ENCODE measurements around the gene TTLL3. TPM values are rescaled to one million over a fixed set of nuclear protein-coding genes. Genes with fewer than 3 reads are reported as not detected.
A peak's percentile ranks its signal among the peaks of the same experiment; 100 is the strongest.
"Not testable (repeated sequence)": the region's sequence is repeated elsewhere in the genome, so short reads cannot be mapped to it uniquely, and the experiment has no call there.

The TTLL3 gene
- total RNA-seq, 1 donor from 2014 or later = 9.7 TPM

DNA sequence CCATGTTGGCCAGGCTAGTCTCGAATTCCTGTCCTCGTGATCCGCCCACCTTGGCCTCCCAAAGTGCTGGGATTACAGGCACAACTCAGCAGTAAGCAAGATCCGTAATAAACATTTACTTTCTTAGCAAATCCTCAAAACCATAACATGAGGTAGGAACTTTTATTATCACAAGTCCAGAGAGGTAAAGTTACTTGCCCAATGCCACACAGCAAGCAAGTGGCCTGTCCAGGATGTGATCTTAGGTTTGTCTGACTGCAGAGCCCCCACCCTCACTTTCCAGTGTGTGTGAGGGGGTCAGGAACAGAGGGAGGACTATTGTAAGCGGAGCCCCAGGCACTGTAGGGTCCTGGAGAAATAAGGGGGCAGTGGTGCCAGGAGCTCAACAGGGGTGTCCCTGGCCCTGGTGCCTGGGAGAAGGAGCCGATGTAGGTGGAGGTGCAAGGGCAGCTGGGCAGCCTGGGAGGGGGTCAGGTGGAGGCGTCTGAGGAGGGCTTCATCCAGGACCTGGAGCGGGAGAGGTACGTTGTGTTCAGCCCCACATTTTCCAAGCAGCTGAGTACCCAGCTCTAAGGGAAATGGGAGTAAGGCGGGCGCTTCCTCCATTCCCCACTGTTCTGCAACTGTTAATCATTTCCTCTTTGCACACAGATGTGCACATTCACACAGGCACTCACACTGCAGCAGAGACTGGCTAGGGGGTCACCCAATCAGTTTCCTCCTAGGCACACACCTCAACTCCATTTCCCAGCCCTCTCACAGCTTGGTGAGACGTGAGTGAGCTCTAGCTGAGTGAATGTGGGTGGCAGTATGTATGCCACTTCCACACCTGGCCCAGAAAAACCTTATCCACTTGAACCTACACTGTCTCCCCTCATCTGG, 27.9 kb downstream of the TTLL3 start:
- TF ChIP-seq, protein P1, sequence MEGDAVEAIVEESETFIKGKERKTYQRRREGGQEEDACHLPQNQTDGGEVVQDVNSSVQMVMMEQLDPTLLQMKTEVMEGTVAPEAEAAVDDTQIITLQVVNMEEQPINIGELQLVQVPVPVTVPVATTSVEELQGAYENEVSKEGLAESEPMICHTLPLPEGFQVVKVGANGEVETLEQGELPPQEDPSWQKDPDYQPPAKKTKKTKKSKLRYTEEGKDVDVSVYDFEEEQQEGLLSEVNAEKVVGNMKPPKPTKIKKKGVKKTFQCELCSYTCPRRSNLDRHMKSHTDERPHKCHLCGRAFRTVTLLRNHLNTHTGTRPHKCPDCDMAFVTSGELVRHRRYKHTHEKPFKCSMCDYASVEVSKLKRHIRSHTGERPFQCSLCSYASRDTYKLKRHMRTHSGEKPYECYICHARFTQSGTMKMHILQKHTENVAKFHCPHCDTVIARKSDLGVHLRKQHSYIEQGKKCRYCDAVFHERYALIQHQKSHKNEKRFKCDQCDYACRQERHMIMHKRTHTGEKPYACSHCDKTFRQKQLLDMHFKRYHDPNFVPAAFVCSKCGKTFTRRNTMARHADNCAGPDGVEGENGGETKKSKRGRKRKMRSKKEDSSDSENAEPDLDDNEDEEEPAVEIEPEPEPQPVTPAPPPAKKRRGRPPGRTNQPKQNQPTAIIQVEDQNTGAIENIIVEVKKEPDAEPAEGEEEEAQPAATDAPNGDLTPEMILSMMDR (conservative IDR thresholded peaks at IDR 0.05; ENCODE audit: low read depth, low read length) = no peak
- DNase-seq (ENCODE audit: low read depth) = no peak

DNA sequence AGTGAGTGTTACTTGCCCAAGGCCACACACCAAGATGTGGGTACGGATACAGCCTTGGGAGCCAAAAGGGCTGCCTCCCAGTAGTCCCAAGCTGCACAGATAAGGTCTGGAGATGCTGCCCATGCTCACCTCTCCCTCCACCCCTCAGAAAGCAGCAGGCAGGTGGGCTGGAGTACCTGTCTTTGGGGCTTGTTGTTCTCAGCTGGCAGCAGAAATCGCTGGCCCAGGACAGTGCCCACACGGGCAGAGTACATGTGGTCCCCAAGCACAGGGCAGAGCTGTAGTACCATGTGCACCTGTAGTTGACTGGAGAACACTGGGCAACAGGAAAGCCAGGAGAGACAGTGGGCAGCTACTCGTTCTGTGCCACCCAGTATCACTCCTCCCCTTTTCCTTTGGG, 28.8 kb downstream of the TTLL3 start:
- TF ChIP-seq, protein P1 (conservative IDR thresholded peaks at IDR 0.05; ENCODE audit: low read depth, low read length) = no peak
- no peak overlapping the region for H3K4me3 ChIP-seq (ENCODE audit: low read depth, low read length)
- no peak for DNase-seq (ENCODE audit: low read depth)

More for the DNA sequence above, 27.9 kb downstream of the TTLL3 start:
- H3K4me3 ChIP-seq (ENCODE audit: low read depth, low read length) = no peak overlapping the region

DNA sequence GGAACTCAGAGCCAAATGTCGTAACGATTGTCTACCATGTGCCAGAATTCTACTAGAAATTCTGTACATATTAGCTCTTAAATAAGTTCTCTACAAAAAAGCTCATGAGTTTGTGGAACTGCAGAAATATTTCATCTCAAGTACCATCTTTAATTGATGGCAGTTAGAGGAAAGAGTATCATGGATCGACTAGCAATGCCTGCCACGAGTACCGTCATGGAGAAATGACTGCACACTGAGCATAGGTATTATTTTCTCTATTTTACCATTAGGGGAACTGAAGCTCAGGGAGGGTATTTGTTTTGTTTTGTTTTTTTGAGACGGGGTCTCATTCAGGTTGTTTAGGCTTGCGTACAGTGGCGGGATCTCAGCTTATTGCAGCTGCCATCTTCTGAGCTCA, 31.0 kb downstream of the TTLL3 start:
- TF ChIP-seq, protein P1 (conservative IDR thresholded peaks at IDR 0.05; ENCODE audit: low read depth, low read length) = no peak
- no peak for DNase-seq (ENCODE audit: low read depth)
- H3K4me3 ChIP-seq (ENCODE audit: low read depth, low read length) = no peak overlapping the region

DNA sequence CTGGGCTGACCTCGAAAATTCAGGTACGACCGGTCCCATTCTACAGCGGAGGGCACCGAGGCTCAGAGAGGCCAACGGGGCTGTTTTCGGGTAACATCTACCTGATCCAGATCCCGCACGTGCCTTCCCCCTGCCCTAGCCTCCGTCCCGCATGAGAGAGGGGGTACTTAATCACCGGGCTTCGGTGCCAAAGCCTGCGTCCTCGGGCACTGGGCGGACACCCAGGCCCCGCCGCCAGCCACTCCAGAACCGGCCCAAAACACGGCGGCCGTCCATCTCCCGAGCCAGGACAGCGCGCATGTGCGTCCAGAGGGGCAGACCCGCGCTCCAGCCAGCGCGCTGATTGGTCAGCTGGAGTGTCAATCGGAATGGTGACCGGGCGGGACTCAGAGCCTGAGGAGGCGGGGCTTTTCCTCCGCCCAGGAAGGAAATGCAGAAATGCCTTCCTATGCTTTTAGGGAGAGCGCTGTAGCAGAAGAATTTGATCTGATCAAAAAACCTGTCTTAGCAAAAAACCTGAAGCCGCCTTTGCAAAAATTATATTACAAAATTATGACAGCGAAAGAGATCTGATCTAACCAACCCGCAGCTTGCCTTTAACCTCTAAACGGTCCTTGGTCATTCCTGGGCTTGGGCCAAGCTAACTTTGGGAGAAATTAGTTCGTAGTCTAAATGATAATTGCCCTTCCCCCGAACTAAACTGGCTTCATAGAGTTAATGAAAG, 33.8 kb downstream of the TTLL3 start, which contains the start of gene RPUSD3:
Gene RPUSD3 (minus strand): TSS at position 294 of the 724 bp plus-strand sequence. CDS start 18 bp downstream, at position 276.
- TF ChIP-seq, protein P1 (conservative IDR thresholded peaks at IDR 0.05; ENCODE audit: low read depth, low read length) = no peak
- DNase-seq (ENCODE audit: low read depth) = peak; percentile 41
- peak within 1 kb of the TSS; percentile 75 for H3K4me3 ChIP-seq (ENCODE audit: low read depth, low read length)

DNA sequence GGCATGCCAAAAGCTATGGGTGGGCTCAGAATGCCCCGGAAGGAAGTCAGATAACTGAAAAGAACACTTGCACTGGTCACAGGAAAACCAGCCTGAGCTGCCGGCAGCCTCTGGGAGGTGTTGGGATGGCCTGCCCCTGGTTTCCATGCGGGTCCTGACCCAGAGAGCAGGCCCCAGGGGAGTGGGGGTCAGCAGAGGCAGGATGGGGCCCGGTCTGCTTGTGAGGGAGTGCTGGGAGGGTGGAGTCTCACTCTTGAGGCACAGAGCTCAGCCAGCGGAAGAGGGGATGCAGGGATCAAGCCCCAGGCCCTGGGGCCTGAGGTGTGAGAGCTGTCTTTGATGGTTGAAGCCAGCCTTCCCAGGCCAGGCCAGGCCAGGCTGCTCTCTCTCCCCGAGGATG, 36.2 kb downstream of the TTLL3 start:
- H3K4me3 ChIP-seq (ENCODE audit: low read depth, low read length) = no peak overlapping the region
- no peak for DNase-seq (ENCODE audit: low read depth)

DNA sequence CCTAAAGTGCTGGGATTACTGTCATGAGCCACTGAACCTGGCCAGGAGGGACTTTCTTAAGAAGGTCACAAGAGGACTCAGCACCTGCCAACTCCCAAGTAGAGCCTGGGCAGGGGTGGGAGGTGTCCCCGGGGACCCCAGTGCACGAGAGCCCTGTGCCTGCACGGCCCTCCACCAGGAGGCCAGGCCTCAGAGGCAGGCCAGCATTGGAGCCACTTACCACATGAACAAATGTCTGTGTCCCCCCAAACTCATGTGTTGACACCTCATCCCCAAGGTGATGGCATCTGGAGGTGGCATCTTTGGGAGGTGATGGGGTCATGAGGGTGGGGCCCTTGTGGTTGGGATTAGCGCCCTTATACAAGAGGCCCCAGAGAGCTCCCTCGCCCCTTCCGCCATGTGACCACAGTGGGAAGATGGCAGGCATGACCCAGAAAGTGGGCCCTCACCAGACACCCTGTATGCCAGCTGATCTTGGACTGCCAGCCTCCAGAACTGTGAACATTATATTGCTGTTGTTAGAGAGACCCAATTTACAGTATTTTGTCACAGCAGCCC, 36.9 kb downstream of the TTLL3 start:
- H3K4me3 ChIP-seq (ENCODE audit: low read depth, low read length) = no peak overlapping the region
- TF ChIP-seq, protein P1 (conservative IDR thresholded peaks at IDR 0.05; ENCODE audit: low read depth, low read length) = no peak
- DNase-seq (ENCODE audit: low read depth) = no peak

More for the DNA sequence above, 36.2 kb downstream of the TTLL3 start:
- TF ChIP-seq, protein P1 (conservative IDR thresholded peaks at IDR 0.05; ENCODE audit: low read depth, low read length) = no peak

DNA sequence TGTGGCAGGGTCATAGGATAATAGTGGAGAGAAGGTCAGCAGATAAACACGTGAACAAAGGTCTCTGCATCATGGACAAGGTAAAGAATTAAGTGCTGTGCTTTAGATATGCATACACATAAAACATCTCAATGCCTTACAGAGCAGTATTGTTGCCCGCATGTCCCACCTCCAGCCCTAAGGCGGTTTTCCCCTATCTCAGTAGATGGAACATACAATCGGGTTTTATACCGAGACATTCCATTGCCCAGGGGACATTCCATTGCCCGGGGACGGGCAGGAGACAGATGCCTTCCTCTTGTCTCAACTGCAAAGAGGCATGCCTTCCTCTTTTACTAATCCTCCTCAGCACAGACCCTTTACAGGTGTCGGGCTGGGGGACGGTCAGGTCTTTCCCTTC, 37.8 kb downstream of the TTLL3 start:
- DNase-seq (ENCODE audit: low read depth); H3K4me3 ChIP-seq (ENCODE audit: low read depth, low read length): not testable (repeated sequence)
